SH-SY5Y (cell line): ENCODE data around the gene DDX25.

Experiments
- GATA2 ChIP-seq: IDR thresholded peaks from 2 replicates; pipeline ENCODE4 v1.6.1; 2011; ENCODE audit warnings: mild to moderate bottlenecking, low read depth, low read length
- GATA3 ChIP-seq: IDR thresholded peaks from 2 replicates; pipeline ENCODE4 v1.6.1; 2011; ENCODE audit warnings: low read depth, mild to moderate bottlenecking, low read length, moderate library complexity

DDX25 gene

DNA sequence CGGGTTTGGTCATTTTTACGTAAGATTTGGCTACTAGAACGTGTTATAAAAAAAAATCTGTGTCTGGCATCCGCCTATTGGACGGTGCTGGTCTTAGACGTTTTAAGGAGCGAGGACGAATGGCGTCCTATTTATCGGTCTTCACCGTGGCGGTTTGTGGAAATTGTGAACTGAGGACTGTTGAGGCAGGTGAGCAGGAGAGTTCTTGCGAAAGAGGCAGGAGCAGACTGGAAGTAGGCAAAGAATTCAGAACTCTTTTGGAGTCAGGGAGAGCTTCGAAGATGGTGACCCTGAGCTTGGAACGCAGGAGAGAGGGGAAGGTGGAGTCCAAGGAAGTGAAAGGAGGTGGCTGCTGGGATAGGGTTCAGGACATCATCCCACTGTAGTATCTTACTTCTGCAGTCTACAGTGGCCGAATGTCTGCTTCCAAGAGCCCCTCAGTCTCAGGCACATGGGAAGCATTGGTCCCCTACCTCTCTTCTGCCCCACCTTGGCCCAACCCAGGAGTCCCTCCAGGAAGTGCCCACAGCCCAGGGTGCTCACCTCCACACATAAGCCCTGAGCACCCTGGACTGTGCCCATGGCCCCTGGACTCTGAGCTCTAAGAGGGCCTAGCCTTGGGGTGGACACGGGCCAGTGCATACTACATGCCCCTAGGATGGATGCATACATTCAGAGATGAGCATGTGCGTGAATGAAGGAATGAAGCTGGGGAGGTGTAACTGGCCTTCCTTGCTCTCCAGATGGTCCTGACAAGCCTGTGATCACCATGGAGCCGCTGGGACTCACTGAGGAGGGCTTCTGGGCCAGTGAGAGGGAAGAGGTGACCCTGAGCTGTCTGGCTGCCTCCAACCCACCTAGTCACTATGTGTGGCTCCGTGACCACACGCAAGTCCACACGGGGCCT is 45.2 kb downstream of the DDX25 start:
- TF ChIP-seq GATA2 (no peak), GATA3 (no peak)

DNA sequence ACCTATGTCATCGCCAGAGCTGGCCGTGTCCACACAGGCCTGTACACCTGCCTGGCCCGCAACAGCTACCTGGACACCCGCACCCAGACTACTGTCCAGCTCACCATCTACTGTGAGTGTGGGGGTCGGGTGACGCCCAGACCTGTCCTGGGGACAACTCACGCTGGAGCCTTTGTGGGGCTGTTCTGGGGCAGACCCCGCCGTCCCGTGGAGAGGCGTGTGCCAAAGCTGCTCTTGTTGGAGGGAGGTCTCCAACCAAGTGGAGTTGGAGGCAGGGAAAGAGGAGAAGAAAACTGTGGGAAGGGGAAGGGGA is 45.8 kb downstream of the DDX25 start:
- TF ChIP-seq GATA3 (no peak), GATA2 (no peak)

DNA sequence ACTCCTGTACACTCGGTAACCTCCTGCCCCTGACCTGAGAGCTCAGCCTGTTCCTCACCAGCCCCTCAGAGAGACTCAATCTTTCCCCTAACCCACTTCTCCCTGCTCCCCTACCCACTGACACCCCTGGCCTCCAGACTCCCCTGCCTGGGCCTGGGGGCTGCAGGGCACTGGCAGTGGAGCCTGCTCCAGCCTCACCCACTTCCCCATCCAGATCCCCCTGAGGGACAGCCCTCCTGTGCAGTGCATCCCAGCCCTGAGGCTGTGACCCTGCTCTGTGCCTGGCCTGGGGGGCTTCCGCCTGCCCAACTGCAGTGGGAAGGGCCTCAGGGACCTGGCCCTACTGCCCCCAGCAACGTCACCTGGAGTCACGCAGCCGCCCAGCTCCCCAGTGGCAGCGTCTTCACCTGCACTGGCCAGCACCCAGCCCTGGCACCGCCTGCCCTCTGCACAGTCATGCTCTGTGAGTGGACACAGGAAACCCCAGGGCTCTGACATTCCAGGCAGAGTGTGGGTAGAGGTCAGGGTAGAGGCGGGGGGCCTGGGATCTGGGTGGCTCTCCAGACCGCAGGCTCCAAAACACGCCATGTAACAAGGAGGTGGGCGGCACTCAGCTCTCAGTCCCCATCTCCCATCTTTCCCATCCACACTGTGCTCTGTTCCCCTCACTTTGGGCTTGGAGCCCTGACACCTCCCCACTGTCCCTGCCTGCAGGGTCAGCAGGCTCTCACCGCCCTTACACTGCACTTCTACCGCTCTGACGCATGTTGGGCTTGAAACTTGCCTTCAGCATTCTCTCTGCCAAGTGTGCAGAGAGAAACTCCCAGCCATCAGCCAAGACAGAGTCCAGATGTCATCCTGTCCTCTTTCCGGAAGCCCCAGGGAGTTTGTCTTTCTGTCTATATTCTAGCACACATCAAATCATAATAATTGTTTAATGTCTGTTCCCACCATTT is 46.7 kb downstream of the DDX25 start:
- TF ChIP-seq GATA2: no peak
- no peak for TF ChIP-seq GATA3

DNA sequence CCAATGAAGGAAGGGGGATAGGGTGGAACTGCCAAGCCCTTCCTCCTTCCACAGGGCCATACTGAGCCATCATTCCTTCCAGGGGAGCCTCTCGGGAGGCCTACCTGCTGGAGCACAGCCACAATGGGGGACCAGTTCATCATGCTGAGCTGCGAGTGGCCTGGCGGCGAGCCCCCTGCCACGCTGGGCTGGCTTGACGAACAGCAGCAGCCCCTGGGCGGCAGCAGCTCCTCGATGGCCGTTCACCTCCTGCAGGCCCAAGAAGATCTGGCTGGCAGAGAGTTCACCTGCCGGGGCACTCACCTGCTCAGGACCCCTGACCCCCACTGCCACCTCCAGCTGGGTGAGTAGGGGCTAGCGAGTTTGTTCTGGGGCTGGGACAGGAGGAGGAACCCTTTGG is 47.4 kb downstream of the DDX25 start:
- no peak for TF ChIP-seq GATA3
- TF ChIP-seq GATA2: no peak

DNA sequence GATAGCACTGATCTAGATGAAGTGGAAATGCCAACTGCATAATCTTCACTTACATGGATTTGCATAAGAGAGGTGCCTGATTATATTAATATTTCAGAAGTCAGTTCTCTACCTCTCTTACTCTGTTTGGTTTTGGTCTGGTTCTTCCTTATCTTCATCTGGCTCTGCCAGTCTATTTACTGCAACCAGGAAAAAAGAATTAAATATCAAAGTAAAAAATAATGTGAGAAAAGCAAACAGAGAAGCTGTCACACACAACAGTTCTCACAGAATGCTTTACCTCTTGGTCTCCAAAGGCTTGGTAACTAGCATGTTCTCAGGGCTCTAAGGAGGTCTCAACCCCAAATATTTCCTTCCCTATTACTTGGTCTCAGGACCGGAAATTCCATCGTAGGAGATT is 48.3 kb downstream of the DDX25 start:
- TF ChIP-seq GATA2: no peak
- TF ChIP-seq GATA3: no peak

DNA sequence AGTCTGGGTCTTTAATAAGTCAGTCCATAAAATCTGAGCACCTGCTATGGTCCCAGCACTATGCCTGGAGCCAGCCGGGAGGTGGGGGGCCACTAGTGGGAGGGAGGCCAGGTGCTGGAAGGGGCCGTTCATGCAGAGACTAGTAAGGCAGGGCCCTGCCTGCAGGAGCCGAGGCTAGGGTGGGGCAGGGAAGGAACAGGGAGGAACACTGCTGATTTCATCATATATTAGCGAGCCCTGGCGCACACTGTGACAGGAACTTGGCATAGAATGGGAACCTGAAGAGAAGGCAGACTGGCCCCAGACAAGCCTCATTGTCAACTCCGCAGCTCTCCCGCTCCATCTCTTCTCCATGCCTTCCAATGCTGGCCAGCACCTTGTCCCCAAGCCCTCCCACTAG is 48.7 kb downstream of the DDX25 start:
- TF ChIP-seq GATA2 (peak; percentile 74), GATA3 (no peak)

DNA sequence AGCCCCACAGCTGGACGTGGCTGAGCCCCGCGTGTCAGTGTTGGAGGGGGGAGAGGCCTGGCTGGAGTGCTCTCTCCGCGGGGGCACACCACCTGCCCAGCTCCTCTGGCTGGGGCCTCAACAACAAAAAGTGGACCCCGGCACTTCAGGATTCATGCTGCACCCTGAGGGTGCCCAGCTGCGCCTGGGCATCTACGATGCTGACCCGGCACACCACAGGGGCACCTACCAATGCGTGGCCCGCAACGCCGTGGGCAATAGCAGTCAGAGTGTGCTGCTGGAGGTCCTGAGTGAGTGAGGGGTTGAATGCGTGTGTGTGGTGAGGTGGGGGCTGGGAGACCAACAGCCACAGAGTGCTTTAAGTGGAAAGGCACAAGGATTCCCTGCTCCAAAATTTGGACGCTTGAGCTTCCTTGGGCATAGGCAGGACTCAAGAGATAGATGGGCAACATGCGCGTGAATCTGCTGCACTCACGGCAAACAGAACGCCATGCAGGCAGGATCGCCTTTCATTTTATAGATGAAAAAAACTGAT is 49.2 kb downstream of the DDX25 start:
- TF ChIP-seq GATA2: no peak
- no peak for TF ChIP-seq GATA3

DNA sequence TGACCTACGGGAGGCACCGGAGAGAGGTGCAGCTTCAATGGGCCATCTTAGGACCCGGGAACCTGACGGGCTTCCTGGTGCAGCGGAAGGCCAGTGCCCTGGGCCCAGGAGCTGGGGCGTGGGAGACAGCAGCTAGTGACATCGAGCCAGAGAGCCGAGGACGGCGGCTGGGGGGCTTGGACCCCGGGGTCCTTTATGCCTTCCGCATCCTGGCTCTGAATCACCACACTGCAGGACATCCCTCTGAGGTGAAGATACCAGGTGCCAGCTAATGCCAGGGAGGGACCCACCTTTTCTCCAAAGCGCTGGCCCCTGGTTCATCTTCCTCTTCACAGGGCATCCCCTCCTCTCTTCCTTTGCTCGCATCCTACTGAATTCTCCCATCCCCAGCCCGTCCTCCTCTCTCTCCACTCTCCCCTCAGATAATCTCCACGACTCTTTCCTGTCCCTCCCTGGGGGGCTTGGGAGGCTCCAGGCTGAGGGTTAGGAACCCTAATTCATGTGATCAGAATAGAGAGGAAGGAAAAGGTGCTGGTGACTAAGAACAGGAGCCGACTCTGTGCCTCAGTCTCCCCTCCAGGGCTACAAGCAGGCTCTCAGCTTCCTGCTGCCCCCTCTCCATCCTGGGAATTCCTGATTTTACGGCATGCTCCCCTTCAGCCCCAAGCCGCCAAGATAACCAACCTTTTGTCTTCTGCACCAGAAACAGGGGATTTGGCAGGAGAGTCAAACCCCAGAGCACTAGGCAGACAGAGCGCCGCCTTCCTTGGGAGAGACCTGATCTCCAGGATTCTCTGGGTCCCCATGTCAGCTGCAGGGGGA is 50.0 kb downstream of the DDX25 start:
- TF ChIP-seq GATA3 (no peak), GATA2 (no peak)

DNA sequence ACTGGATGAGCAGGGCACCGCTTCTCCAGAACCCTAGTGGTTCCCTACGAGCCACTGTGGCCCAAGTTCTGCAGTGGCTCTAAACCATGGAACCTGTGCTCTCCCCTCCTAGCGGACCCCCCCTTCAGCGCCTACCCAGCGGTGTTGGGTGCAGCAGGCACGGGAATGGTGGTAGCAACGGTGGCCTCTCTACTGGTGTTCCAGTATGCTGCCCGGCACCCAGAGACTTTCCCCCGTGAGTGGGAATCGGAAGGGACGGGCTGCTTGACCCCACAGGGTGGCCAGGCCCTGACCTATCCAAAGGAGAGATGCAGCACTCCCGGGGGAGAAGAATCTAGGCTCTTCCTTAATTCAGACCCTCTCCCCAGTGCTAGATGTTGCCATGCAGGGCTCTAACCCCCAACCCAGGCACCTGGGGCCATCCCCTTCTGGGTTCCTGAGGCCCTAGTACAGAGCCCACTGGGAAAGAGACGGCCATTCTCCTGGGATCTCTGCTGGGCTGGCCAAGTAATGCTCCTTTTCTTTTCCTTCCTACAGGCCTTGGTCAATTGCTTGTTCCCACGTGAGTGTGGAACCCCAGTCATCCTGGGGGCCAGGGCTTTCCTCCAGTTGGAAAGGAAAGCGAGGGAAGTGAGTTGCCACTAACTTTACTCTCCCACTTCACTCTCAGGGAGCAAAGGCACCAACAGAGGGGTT is 50.8 kb downstream of the DDX25 start:
- TF ChIP-seq GATA2 (no peak), GATA3 (no peak)

DNA sequence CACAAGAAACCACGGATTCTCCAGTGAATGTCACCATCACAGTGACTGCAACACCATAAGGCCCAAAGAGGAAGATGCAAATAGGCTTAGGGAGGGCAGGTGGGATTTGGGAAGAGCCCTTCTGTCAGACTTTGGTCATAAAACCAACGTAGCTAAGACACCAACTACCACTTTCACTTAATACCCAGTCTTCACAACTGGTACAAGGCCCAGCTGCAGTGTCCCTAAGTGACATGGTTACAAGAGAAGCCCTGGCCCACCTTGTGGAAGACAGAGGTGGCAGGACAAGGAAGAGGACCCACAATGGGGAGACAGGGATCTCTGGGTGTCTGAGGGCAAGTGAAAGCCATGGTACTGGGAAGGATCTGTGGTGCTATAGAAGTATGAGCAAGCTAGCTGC is 51.5 kb downstream of the DDX25 start:
- TF ChIP-seq GATA2 (no peak), GATA3 (no peak)

DNA sequence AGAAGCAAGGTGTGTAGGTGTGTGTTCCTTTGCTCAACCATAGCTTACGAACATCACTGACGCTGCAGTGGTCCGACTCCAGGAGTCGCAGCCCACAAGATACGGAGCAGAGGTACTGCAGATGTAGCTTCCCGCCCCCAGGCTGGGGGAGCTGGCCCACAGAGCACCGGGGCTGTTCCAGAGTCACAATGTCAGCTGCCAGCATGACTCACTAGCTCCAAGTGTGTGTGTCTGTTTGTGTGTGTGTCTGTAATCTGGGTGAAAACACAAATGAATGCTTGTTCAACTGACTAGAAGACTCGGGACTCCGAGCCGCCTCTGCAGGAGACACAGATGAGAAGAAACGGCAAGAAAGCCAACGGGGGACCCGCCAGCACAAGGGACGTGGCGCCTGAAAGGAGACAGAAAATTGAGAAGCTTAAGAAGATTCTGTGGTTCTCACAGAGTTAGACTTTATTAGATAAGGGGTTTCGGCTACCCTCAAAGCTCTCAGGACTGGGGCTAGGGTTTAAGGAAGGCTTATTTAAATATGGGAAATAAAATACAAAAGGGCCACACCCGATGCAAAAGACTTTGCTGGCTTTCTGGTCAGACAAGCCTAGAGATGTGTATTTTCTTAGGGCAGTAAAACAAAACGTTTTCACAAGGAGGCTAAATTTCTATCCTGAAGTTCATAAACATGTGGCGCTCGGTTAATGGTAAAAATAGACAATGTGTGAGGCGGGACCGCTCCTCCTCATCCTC is 52.3 kb downstream of the DDX25 start:
- no peak for TF ChIP-seq GATA2

DNA sequence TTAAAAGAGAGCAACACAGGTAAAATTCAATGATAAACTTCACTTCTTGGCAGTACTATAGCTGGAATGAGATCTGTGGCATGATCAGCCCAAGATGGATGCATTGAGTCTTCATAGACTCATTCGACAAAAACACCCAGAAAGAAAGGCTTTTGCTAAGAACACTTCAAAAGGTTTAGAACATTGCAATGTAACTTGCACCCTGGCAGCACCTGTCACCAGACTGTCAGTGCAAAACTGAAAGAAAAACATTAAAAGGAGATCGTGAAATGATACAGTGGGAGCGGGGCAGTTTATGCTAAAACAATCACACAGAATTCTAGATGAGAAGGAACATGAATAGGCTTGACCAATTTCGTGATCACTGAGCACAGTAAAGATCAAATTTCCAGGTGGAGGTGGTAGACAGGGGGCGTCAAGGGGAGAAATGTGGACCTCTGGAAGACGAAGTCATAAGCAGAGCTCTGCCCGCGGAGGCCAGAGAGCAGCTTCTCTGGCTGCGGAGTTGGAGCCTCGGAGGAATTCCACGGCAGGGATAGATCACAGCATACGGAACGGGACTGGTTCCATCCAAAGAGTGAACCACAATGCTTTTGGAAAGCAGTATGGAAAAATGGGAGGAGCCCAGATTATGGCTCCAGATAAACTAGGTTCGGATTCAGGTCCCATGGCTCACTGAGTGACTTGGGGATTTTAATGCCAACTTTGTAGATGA is 53.5 kb downstream of the DDX25 start:
- TF ChIP-seq GATA3: no peak
